ENCODE measurements around the gene NQO1.

GRCh38 chr16:69698404-69698803 is 28.0 kb downstream of the NQO1 start:
- TF ChIP-seq, protein P1, sequence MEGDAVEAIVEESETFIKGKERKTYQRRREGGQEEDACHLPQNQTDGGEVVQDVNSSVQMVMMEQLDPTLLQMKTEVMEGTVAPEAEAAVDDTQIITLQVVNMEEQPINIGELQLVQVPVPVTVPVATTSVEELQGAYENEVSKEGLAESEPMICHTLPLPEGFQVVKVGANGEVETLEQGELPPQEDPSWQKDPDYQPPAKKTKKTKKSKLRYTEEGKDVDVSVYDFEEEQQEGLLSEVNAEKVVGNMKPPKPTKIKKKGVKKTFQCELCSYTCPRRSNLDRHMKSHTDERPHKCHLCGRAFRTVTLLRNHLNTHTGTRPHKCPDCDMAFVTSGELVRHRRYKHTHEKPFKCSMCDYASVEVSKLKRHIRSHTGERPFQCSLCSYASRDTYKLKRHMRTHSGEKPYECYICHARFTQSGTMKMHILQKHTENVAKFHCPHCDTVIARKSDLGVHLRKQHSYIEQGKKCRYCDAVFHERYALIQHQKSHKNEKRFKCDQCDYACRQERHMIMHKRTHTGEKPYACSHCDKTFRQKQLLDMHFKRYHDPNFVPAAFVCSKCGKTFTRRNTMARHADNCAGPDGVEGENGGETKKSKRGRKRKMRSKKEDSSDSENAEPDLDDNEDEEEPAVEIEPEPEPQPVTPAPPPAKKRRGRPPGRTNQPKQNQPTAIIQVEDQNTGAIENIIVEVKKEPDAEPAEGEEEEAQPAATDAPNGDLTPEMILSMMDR (conservative IDR thresholded peaks at IDR 0.05 in 1 of 2, IDR thresholded peaks at IDR 0.05 in 1 of 2; ENCODE audit: extremely low read depth in 1 of 2, insufficient read depth in 1 of 2, low read depth in 1 of 2, low read length in 2 of 2) = no peak
- no peak for TF ChIP-seq EZH2 (IDR thresholded peaks at IDR 0.05; ENCODE audit: borderline replicate concordance, low read length)
